NCI-H774 (cell line): ENCODE data around the gene OR10A3.

Source experiments
- DNase-seq: peaks from one replicate; lab custom pipeline; 2025; lab: John Stamatoyannopoulos, UW

OR10A3 gene

DNA sequence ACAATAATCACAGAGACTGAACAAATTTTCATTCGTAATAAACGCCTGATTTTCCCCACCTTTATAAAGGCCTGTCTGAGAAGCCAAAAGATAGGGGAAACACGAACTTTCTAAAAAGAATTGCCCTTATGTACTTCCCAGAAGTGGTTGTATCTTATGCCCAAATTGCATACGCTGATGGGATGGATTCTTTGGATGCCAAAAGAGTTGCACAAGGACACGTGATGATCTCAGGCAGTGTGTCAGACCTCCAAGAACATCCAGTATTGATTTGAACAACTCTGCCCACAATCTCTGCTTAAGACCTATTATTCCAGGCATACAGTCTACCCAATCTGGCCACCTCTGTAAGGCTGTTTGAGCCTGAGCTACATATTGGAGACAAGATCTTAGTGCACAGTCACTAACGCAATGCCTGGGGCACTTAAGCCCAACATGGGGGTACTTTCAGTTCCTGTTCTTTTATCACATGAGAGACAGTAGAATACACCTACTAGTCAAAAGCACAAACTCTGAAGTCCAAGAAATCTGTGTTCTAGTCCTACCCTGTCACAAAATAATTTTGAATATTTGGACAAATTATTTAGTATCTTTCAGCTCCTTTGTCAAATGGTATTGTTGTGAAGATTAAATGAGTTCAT is 49.3 kb downstream of the OR10A3 start:
- no peak for DNase-seq

- DNase-seq, result no peak
Measured at GRCh38 chr11:7890417-7891172, 50.9 kb downstream of the OR10A3 start.

DNA sequence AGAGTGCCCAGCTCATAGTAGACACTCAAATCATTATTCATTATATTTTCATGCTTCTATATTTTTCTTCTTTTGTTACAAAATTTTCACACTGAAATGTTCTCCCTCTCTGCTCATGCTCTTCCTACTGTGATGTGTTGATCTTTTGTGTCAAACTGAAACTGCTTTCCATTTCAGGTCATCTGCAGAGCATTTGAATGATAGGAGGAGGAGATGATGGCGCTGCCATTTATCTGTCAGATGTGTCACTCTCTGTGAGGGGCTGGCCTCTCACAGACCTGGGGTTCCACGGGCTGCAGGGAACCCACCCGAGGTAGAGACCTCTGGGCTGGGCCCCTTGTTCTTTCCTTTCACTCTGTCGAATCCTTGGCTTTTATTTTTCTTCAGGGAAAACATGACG is 51.5 kb downstream of the OR10A3 start:
- DNase-seq, result no peak
